ENCODE measurements around the gene USP6NL. TPM values are rescaled to one million over a fixed set of nuclear protein-coding genes. Genes with fewer than 3 reads are reported as not detected.

Gene USP6NL
- total RNA-seq, 1 experiment from 2014 or later: 63.9 TPM

GRCh38 chr10:11642566-11642965, 31.1 kb upstream of the USP6NL start:
- Histone ChIP-seq H3K9me3 (ENCODE audit: low read length) (no peaks in the 10 kb centered on the region), H3K9me2 (replicated peaks; ENCODE audit: insufficient read depth, low read length) (no peaks in the 10 kb centered on the region), H3K4me3 (ENCODE audit: low read length) (no peak overlapping the region), H3K79me2 (ENCODE audit: low read length) (no peaks in the 10 kb centered on the region), H4K20me1 (ENCODE audit: insufficient read depth, low read depth, low read length) (no peaks in the 10 kb centered on the region), H3K4me1 (ENCODE audit: low read length) (peaks cover 41% of the 10 kb centered on the region), H3K9ac (ENCODE audit: low read length) (no peak overlapping the region), H3K27ac (ENCODE audit: low read length) (no peak overlapping the region), H3K4me2 (ENCODE audit: low read depth, low read length, poor library complexity, severe bottlenecking) (peak overlapping the region; percentile 28), H3K27me3 (ENCODE audit: low read length) (no peaks in the 10 kb centered on the region), H3K36me3 (ENCODE audit: insufficient read depth, low read length) (no peaks in the 10 kb centered on the region), H2AFZ (ENCODE audit: low read length) (no peak overlapping the region; the same call in 1 of the 2 replicates)
- DNase-seq: peak; percentile 49

- H3K4me2 ChIP-seq (ENCODE audit: low read depth, low read length, poor library complexity, severe bottlenecking): no peak overlapping the region
Measured at GRCh38 chr10:11639849-11640764, 28.7 kb upstream of the USP6NL start.

GRCh38 chr10:11639362-11639761, 27.9 kb upstream of the USP6NL start:
- Histone ChIP-seq H3K9ac (ENCODE audit: low read length) (no peak overlapping the region), H3K4me2 (ENCODE audit: low read depth, low read length, poor library complexity, severe bottlenecking) (no peak overlapping the region), H3K4me3 (ENCODE audit: low read length) (no peak overlapping the region), H3K36me3 (ENCODE audit: insufficient read depth, low read length) (no peaks in the 10 kb centered on the region), H3K9me3 (ENCODE audit: low read length) (no peaks in the 10 kb centered on the region), H3K27ac (ENCODE audit: low read length) (no peak overlapping the region), H2AFZ (ENCODE audit: low read length) (no peak overlapping the region), H4K20me1 (ENCODE audit: insufficient read depth, low read depth, low read length) (no peaks in the 10 kb centered on the region), H3K79me2 (ENCODE audit: low read length) (no peaks in the 10 kb centered on the region), H3K27me3 (ENCODE audit: low read length) (no peaks in the 10 kb centered on the region), H3K9me2 (replicated peaks; ENCODE audit: insufficient read depth, low read length) (no peaks in the 10 kb centered on the region), H3K4me1 (ENCODE audit: low read length) (peaks cover 43% of the 10 kb centered on the region)
- no peak for DNase-seq

More at GRCh38 chr10:11639849-11640764, 28.7 kb upstream of the USP6NL start:
- Histone ChIP-seq H3K79me2 (ENCODE audit: low read length) (no peaks in the 10 kb centered on the region), H3K27ac (ENCODE audit: low read length) (no peak overlapping the region), H3K4me1 (ENCODE audit: low read length) (peaks cover 43% of the 10 kb centered on the region), H3K9me2 (replicated peaks; ENCODE audit: insufficient read depth, low read length) (no peaks in the 10 kb centered on the region), H2AFZ (ENCODE audit: low read length) (no peak overlapping the region), H3K4me3 (ENCODE audit: low read length) (no peak overlapping the region), H3K9ac (ENCODE audit: low read length) (no peak overlapping the region), H3K9me3 (ENCODE audit: low read length) (no peaks in the 10 kb centered on the region), H3K36me3 (ENCODE audit: insufficient read depth, low read length) (no peaks in the 10 kb centered on the region), H3K27me3 (ENCODE audit: low read length) (no peaks in the 10 kb centered on the region), H4K20me1 (ENCODE audit: insufficient read depth, low read depth, low read length) (no peaks in the 10 kb centered on the region)
- no peak for DNase-seq

- Histone ChIP-seq H3K9me3 (ENCODE audit: low read length) (no peaks in the 10 kb centered on the region), H3K36me3 (ENCODE audit: insufficient read depth, low read length) (no peaks in the 10 kb centered on the region), H3K27me3 (ENCODE audit: low read length) (no peaks in the 10 kb centered on the region), H3K4me3 (ENCODE audit: low read length) (peak overlapping the region; percentile 57), H3K27ac (ENCODE audit: low read length) (no peak overlapping the region), H3K9ac (ENCODE audit: low read length) (no peak overlapping the region), H3K4me2 (ENCODE audit: low read depth, low read length, poor library complexity, severe bottlenecking) (peak overlapping the region; percentile 75), H4K20me1 (ENCODE audit: insufficient read depth, low read depth, low read length) (no peaks in the 10 kb centered on the region), H3K9me2 (replicated peaks; ENCODE audit: insufficient read depth, low read length) (no peaks in the 10 kb centered on the region), H3K79me2 (ENCODE audit: low read length) (no peaks in the 10 kb centered on the region), H2AFZ (ENCODE audit: low read length) (0 out of 2 replicates have a peak overlapping the region, but pooled peaks have one; percentile 54), H3K4me1 (ENCODE audit: low read length) (peaks cover 46% of the 10 kb centered on the region)
- DNase-seq: peak; percentile 88
Measured at GRCh38 chr10:11638055-11638698, 26.7 kb upstream of the USP6NL start.

GRCh38 chr10:11636697-11637303, 25.4 kb upstream of the USP6NL start:
- Histone ChIP-seq H3K36me3 (ENCODE audit: insufficient read depth, low read length) (no peaks in the 10 kb centered on the region), H3K4me2 (ENCODE audit: low read depth, low read length, poor library complexity, severe bottlenecking) (peak overlapping the region; percentile 41), H3K9me2 (replicated peaks; ENCODE audit: insufficient read depth, low read length) (no peaks in the 10 kb centered on the region), H3K4me3 (ENCODE audit: low read length) (no peak overlapping the region), H3K27ac (ENCODE audit: low read length) (no peak overlapping the region), H3K4me1 (ENCODE audit: low read length) (peaks cover 41% of the 10 kb centered on the region), H3K79me2 (ENCODE audit: low read length) (no peaks in the 10 kb centered on the region), H3K9ac (ENCODE audit: low read length) (no peak overlapping the region), H4K20me1 (ENCODE audit: insufficient read depth, low read depth, low read length) (no peaks in the 10 kb centered on the region), H2AFZ (ENCODE audit: low read length) (no peak overlapping the region), H3K27me3 (ENCODE audit: low read length) (no peaks in the 10 kb centered on the region), H3K9me3 (ENCODE audit: low read length) (no peaks in the 10 kb centered on the region)
- no peak for DNase-seq

- H2AFZ ChIP-seq (ENCODE audit: low read length): no peak overlapping the region
- H3K9ac ChIP-seq (ENCODE audit: low read length): no peak overlapping the region
- peaks cover 20% of the 10 kb centered on the region for H3K4me1 ChIP-seq (ENCODE audit: low read length)
- H3K9me2 ChIP-seq (replicated peaks; ENCODE audit: insufficient read depth, low read length): no peaks in the 10 kb centered on the region
- peak overlapping the region; percentile 63 for H3K4me2 ChIP-seq (ENCODE audit: low read depth, low read length, poor library complexity, severe bottlenecking)
- H4K20me1 ChIP-seq (ENCODE audit: insufficient read depth, low read depth, low read length): no peaks in the 10 kb centered on the region
- no peaks in the 10 kb centered on the region for H3K27me3 ChIP-seq (ENCODE audit: low read length)
- DNase-seq: no peak
- no peaks in the 10 kb centered on the region for H3K79me2 ChIP-seq (ENCODE audit: low read length)
- H3K36me3 ChIP-seq (ENCODE audit: insufficient read depth, low read length): no peaks in the 10 kb centered on the region
- H3K9me3 ChIP-seq (ENCODE audit: low read length): no peaks in the 10 kb centered on the region
- H3K4me3 ChIP-seq (ENCODE audit: low read length): peak overlapping the region; percentile 42; the same call in 1 of the 2 replicates
- H3K27ac ChIP-seq (ENCODE audit: low read length): no peak overlapping the region
Measured at GRCh38 chr10:11631890-11632587, 20.6 kb upstream of the USP6NL start.

GRCh38 chr10:11631291-11631690, 19.8 kb upstream of the USP6NL start:
- Histone ChIP-seq H3K36me3 (ENCODE audit: insufficient read depth, low read length) (no peaks in the 10 kb centered on the region), H3K27ac (ENCODE audit: low read length) (no peak overlapping the region), H3K4me2 (ENCODE audit: low read depth, low read length, poor library complexity, severe bottlenecking) (peak overlapping the region; percentile 63), H3K9me2 (replicated peaks; ENCODE audit: insufficient read depth, low read length) (no peaks in the 10 kb centered on the region), H3K27me3 (ENCODE audit: low read length) (no peaks in the 10 kb centered on the region), H3K9ac (ENCODE audit: low read length) (no peak overlapping the region), H4K20me1 (ENCODE audit: insufficient read depth, low read depth, low read length) (no peaks in the 10 kb centered on the region), H3K9me3 (ENCODE audit: low read length) (no peaks in the 10 kb centered on the region), H2AFZ (ENCODE audit: low read length) (no peak overlapping the region), H3K4me1 (ENCODE audit: low read length) (peaks cover 13% of the 10 kb centered on the region), H3K4me3 (ENCODE audit: low read length) (no peak overlapping the region), H3K79me2 (ENCODE audit: low read length) (no peaks in the 10 kb centered on the region)
- no peak for DNase-seq

All from Karpas-422 (cell line).